ENCODE results near the gene PITX3.

The PITX3 gene

GRCh38 chr10:102236006-102236405 is 5.3 kb downstream of the PITX3 start:
- no peak for DNase-seq (ENCODE audit: low read depth)
- no peak overlapping the region for H3K4me3 ChIP-seq (replicated peaks; ENCODE audit: low read depth, low read length)
- TF ChIP-seq, protein P1, sequence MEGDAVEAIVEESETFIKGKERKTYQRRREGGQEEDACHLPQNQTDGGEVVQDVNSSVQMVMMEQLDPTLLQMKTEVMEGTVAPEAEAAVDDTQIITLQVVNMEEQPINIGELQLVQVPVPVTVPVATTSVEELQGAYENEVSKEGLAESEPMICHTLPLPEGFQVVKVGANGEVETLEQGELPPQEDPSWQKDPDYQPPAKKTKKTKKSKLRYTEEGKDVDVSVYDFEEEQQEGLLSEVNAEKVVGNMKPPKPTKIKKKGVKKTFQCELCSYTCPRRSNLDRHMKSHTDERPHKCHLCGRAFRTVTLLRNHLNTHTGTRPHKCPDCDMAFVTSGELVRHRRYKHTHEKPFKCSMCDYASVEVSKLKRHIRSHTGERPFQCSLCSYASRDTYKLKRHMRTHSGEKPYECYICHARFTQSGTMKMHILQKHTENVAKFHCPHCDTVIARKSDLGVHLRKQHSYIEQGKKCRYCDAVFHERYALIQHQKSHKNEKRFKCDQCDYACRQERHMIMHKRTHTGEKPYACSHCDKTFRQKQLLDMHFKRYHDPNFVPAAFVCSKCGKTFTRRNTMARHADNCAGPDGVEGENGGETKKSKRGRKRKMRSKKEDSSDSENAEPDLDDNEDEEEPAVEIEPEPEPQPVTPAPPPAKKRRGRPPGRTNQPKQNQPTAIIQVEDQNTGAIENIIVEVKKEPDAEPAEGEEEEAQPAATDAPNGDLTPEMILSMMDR (IDR thresholded peaks at IDR 0.05; ENCODE audit: low read length, missing control alignments): no peak

DNA sequence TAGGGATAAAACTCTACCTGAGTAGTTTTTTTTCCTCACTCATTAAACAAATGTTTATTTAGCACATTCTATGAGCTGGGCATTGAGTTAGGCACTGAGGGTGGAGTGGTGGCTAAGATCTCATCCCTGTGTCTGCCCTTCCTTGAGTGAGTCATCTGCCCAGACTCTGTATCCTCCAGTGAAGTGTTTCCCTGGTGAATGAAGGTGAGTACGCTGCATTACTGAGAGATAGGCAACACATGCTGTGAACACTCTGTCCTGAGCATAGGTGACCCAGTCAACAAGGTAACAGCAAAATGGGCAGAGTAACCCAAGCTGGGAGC is 5.8 kb downstream of the PITX3 start:
- no peak for DNase-seq (ENCODE audit: low read depth)
- H3K4me3 ChIP-seq (replicated peaks; ENCODE audit: low read depth, low read length): no peak overlapping the region
- TF ChIP-seq, protein P1 (IDR thresholded peaks at IDR 0.05; ENCODE audit: low read length, missing control alignments): no peak

DNA sequence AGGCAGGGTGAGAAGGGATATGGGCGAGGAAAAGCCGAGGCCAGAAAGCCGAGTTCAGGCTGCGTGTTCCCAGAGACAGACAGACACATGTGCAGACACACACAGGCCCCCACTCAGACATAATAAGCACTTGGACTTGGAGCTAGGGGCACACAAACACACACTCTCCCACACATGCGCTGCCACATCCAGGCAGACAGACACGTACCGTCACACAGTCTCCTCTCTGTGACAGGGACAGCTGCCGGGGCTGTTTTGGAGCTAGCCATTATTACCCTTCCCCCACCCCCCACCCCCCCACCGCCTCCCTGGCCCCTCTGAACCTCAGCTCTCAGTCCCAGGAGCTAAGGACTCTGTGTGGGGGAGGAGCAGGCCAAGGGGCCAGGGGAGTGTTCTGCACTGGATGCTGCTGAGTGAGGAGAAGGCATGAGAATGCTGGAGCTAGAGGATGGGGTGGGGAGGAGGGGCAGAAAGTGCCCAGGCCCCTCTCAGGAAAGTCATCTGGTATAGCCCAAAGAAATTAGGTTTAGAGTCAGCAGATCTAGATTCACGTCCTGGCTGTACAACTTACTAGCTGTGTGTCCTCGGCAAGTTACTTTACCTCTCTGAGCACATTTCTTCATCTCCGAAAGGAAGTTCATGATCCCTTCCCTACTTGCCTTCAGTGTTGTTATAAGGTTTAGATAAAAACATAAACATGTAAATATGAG is 6.3 kb downstream of the PITX3 start:
- TF ChIP-seq, protein P1 (IDR thresholded peaks at IDR 0.05; ENCODE audit: low read length, missing control alignments): no peak
- no peak overlapping the region for H3K4me3 ChIP-seq (replicated peaks; ENCODE audit: low read depth, low read length)
- DNase-seq (ENCODE audit: low read depth): no peak

GRCh38 chr10:102233997-102234396 is 7.3 kb downstream of the PITX3 start:
- no peak for DNase-seq (ENCODE audit: low read depth)

DNA sequence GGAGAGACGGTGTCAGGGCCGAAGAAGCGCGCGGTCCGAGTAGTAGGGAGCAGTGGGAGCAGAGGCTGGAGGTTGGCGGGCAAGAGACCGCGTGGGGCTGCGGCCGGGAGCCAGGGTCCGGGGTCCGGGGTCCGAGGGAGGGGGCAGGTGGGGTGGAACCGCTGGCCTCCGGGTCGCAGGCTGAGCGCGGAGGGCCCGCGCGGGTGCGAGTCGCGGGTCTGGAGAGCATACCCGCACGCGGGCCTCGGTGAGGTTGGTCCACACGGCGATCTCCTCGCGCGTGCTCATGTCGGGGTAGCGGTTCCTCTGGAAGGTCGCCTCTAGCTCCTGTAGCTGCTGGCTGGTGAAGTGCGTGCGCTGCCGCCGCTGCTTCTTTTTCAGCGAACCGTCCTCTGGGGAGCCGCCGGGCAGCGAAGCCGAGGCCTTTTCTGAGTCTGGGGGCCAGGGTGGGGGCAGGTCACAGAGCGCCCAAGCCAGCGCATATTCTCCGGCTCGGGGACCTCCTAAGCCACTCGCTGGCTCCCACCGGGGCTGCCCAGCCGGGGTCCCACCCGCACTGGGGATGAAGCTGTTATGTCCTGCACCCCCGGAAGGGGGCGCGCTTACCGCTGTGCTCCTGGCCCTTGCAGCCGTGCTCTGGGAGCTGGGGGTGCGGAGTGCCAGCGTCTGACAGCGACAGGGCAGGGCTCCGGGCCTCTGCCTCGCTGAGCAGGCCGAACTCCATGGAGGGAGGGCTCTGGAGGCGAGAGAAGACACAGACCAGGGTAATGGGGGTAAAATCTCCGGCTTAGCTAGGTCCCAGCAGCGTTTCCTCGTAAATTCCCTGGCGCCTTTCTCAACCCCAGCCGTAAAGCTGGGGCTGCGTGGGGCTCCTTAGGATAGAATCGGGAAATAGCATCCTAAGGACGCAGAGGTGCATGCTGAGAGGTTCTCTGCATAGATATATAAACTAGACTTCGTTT is 9.7 kb downstream of the PITX3 start:
- TF ChIP-seq, protein P1 (IDR thresholded peaks at IDR 0.05; ENCODE audit: low read length, missing control alignments): peak; percentile 69
- peak overlapping the region; percentile 44 for H3K4me3 ChIP-seq (replicated peaks; ENCODE audit: low read depth, low read length)
- DNase-seq (ENCODE audit: low read depth): peak; percentile 39

More at GRCh38 chr10:102233997-102234396, 7.3 kb downstream of the PITX3 start:
- H3K4me3 ChIP-seq (replicated peaks; ENCODE audit: low read depth, low read length): no peak overlapping the region
- TF ChIP-seq, protein P1 (IDR thresholded peaks at IDR 0.05; ENCODE audit: low read length, missing control alignments): no peak

- TF ChIP-seq, protein P1 (IDR thresholded peaks at IDR 0.05; ENCODE audit: low read length, missing control alignments): peak; percentile 24
- peak overlapping the region; percentile 44 for H3K4me3 ChIP-seq (replicated peaks; ENCODE audit: low read depth, low read length)
- peak; percentile 17 for DNase-seq (ENCODE audit: low read depth)
Measured at GRCh38 chr10:102230861-102231356, 10.4 kb downstream of the PITX3 start.
